Breast epithelium (tissue), 3 donors: ENCODE data around the gene OR4F15.

Experiments used
- POLR2A ChIP-seq: fragments of 450-650 bp; IDR thresholded peaks from one replicate; pipeline ENCODE4 v1.6.1; 2016; ENCODE audit warnings: antibody characterized with exemption, mild to moderate bottlenecking, moderate library complexity
- TF ChIP-seq, protein P1 (sequence below), 3 donors: fragments of 450-650 bp; IDR thresholded peaks; one replicate each; pipeline ENCODE4 v1.5.1; 2016 to 2017; ENCODE audit warnings: antibody characterized with exemption in 3 of 3, mild to moderate bottlenecking in 3 of 3, moderate library complexity in 3 of 3

- TF ChIP-seq POLR2A = no peak
- TF ChIP-seq, protein P1, sequence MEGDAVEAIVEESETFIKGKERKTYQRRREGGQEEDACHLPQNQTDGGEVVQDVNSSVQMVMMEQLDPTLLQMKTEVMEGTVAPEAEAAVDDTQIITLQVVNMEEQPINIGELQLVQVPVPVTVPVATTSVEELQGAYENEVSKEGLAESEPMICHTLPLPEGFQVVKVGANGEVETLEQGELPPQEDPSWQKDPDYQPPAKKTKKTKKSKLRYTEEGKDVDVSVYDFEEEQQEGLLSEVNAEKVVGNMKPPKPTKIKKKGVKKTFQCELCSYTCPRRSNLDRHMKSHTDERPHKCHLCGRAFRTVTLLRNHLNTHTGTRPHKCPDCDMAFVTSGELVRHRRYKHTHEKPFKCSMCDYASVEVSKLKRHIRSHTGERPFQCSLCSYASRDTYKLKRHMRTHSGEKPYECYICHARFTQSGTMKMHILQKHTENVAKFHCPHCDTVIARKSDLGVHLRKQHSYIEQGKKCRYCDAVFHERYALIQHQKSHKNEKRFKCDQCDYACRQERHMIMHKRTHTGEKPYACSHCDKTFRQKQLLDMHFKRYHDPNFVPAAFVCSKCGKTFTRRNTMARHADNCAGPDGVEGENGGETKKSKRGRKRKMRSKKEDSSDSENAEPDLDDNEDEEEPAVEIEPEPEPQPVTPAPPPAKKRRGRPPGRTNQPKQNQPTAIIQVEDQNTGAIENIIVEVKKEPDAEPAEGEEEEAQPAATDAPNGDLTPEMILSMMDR (IDR thresholded peaks at IDR 0.05) = no peak
Measured at GRCh38 chr15:101801048-101801447, 11.0 kb upstream of the OR4F15 start.
